ENCODE measurements around the gene TMEM120B.

GRCh38 chr12:121804417-121805111, 92.0 kb downstream of the TMEM120B start:
- TF ChIP-seq CTCF (IDR thresholded peaks at IDR 0.05; ENCODE audit: poor library complexity): no peak
- TF ChIP-seq EZH2phosphoT487 (IDR thresholded peaks at IDR 0.05; ENCODE audit: low read depth, severe bottlenecking, unreplicated experiment): no peak
- no peak for TF ChIP-seq EZH2 (IDR thresholded peaks at IDR 0.05; ENCODE audit: borderline replicate concordance)
